Embryonic facial prominence (tissue), 1 donor: ENCODE measurements around the gene BSPH1.
"Not testable (repeated sequence)": the region's sequence is repeated elsewhere in the genome, so short reads cannot be mapped to it uniquely, and the experiment has no call there.

Experiments used
- DNase-seq: peaks from one replicate; pipeline ENCODE4 v3.0.0-alpha.2; 2016; ENCODE audit errors: extremely low spot score

BSPH1 gene, protein sequence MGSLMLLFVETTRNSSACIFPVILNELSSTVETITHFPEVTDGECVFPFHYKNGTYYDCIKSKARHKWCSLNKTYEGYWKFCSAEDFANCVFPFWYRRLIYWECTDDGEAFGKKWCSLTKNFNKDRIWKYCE

GRCh38 chr19:47992070-47992469 lies at the start of gene BSPH1:
Gene BSPH1, minus strand, starts transcription at chr19:47992170. Its CDS starts 89 bp downstream, at chr19:47992081.
- no peak for DNase-seq

DNA sequence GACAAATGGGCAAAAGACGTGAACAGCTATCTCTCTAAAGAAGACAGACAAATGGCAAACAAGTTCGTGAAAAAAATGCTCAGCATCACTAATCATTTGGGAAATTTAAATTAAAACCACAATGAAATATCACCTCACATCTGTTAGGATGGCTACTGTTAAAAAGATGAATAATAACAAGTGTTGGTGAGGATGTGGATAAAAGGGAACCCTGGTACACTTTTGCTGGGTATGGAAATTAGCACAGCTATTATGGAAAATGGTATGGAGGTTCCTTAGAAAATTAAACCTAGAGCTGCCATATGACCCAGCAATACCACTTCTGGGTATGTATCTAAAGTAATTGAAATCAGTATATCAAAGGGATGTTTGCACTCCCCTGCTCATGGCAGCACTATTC lies 44.8 kb upstream of the BSPH1 start:
- no peak for DNase-seq

DNA sequence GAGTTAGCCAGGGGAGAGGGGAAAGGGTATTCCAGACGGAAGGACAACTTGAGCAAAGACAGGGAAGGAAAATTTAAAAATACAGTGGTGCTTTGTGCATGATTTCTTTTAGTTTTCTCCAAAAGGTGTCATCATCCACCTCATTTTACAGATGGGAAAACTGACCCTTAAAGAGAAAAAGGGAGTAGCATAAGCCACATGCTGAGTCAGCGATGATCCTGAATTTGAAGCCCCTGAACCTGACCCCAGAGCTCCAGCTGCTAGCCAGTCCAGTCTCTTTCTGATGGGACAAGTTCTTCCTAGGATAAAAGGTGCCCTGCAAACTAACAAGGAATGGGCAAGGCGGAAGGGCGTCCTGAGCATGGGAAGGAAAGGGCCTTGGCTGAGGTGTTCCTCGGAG lies 41.6 kb upstream of the BSPH1 start:
- no peak for DNase-seq

- DNase-seq = no peak
These were observed 38.1 kb upstream of the BSPH1 start for GRCh38 chr19:48030073-48030472.

DNA sequence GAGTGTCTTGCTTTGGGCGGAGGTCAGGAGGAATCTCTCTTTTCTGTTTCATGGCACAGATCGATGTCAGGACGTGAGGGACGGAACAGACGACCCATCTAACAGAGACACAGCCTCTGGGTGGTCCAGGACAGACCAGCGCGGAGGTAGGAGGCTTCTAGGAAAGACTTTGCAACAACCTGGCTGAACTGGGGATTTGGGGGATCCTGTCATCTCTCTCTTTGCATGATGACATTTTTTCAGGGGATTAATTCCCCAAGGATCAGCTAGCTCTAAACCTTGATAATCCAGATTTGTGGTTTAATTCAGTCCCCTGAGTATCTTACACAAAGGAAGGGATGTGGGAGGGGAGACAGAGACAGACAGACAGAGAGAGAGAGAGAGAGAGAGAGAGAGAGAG lies 37.5 kb upstream of the BSPH1 start:
- no peak for DNase-seq

- no peak for DNase-seq
These were observed 33.5 kb upstream of the BSPH1 start for GRCh38 chr19:48025480-48025879.

DNA sequence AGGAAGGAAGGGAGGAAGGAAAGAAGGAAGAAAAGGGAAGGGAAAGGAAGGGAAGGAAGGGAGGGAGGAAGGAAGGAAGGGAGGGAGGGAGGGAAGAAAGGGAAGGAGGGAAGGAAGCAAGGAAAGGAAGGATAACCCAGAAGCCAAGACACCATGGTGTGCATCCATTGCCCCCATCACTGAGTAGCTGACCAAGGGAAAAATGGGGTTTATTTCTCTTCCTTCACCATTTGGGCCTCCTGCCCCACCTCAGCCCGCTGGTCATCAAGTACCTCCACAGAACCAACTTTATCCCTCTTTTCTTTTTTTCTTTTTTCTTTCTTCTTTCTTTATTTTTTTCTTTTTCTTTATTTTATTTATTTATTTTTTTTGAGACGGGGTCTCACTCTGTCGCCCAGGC lies 31.5 kb upstream of the BSPH1 start:
- no peak for DNase-seq

DNA sequence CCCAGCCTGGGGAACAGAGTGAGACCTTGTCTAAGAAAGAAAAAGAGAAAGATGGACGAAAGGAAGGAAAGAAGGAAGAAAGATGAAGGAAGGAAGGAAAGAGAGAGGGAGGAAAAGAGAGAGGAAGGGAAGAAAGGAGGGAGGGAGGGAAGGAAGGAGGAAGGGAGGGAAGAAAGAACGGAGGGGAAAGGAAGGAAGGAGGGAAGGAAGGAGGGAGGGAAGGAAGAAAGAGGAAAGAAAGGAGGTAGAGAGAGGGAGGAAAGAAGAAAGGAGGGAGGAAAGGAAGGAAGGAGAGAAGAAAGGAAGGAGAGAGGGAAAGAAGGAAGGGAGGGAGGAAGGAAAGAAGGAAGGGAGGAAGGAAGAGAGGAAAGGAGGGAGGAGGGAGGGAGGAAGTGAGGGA lies 31.0 kb upstream of the BSPH1 start:
- no peak for DNase-seq

DNA sequence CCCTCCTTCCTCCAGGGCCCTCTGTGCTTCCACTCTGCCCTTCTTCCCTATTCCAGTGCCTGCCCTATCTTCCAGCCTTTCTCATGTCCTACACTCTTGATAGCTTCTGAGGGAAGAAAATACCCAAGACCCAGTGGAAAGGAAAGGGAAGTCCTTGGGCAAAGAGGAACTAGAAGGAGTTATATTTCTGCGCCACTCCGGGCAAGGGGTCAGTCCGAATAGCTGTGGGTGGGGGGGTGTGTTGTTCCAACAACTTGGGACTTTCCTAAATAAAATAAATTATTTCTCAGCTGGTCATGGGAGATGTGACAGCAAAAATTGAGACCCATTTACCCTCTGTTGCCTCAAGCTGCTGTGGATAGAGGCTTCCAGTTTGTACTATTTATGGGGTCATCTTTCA lies 28.7 kb upstream of the BSPH1 start:
- no peak for DNase-seq

DNA sequence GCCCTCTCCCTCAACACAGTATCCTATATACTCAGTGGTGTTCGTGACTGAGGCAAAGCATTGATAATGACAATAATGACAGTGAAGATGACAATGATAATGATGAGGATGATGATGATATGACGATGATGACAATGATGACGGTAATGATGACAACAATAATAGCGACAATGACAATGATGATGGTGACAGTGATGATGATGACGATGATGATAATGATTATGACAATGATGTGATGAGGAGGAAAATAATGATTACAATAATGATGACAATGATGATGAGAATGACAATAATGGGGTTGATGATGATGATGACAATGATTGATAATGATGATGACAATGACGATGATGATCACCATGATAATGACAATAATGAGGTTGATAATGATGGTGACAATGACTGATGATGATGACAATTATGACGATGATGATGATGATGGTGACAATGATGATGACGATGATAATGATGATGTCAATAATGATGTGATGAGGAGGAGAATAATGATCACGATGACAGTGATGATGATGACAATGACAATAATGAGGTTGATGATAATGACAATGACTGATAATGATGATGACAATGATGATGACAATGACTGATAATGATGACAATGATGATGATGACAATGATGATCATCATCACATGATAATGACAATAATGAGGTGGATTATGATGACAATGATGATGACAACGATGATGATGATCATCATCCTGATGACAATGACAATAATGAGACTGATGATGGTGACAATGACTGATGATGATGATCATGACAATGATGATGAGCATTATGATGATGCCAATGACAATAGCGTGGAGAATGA lies 19.2 kb upstream of the BSPH1 start:
- no peak for DNase-seq

DNA sequence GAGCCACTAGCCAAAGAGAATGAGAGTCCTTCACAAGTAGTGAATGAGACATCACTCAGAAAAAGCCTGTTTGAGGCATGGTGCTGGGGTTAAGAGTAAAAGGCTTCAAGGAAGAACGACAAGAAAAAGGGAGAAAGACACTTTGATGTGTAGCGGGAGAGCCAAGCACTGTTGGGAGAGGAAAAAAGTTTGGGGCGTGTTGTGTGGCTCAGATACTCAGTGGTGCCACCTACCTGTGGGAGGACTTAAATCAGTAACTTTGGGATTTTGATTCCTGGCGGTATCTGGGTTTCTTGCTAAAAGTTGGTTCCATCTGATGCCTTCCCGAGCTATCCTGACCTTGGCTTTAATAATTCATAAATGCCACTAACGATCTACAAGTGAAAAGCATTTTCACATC lies 14.8 kb upstream of the BSPH1 start:
- DNase-seq = no peak

DNA sequence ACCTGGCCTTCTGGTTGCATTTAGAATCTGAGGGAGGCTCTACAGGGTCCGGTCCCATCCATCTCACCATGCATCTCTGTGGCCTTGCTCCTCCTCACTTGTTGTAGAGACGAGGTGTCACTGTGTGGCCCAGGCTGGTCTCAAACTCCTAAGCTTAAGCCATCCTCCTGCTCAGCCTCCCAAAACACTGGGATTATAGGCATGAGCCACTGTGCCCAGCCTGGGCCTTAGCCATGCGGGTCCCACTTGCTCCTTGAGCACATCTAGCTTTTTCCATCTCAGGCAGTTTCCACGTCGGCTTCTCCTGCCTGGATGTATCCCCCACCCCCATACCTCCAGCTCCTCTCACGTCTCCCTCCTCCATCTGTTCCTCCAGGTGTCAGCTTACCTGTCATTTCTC lies 12.3 kb upstream of the BSPH1 start:
- no peak for DNase-seq

DNA sequence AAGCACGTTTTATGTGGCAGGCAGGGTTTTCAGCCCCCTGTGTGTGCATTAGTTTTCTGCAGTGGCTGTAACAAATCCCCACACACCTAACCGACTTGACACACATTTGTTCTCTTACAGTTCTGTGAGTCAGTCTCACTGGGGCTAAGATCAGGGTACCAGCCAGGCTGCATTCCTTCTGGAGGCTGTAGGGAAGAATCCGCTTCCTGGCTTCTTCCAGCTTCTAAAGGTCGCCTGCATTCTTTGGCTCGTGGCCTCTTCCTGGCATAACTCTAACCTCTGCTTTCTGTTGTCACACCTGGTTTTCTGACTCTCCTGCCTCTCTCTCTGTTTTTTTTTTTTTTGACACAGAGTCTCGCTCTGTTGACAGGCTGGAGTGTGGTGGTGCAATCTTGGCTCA lies 8.9 kb upstream of the BSPH1 start:
- DNase-seq = no peak

- no peak for DNase-seq
These were observed 6.8 kb upstream of the BSPH1 start for GRCh38 chr19:47998800-47999199.

- no peak for DNase-seq
These were observed 4.3 kb upstream of the BSPH1 start for GRCh38 chr19:47996230-47996727.

- no peak for DNase-seq
These were observed 2.3 kb upstream of the BSPH1 start, which contains the start of gene ELSPBP1 for GRCh38 chr19:47994209-47994802. Gene ELSPBP1, plus strand, starts transcription at chr19:47994632. Its CDS starts 14,036 bp downstream, at chr19:48008668.

DNA sequence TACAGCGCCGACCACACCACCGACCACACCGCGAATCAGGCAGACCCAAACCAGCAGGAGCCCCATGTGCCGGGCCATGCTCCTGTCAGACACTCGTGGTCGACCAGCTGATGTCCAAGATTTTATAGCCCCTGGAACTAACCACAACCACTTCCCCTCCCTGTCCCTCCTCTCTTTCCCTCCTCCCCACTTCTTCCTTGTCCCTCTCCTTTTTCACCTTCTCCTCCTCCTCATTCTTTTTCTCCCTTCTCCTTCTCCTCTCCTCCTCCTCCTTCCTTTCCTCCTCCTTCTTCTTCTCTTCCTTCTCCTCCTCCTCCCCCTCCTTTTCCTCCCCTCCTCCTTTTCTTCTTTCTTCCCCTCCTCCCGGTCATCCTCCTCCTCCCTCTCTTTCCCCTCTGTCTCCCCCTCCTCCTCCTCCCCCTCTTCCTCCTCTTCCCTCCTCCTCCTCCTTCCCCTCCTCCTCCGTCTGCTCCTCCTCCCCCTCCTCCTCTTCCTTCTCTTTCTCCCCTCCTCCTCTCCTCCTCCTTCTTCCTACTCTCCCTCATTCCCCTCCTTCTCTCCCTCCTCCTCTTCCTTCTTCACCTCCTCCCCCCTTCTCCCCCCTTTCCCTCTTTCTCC lies 670 bp downstream of the BSPH1 start:
- DNase-seq = no peak

DNA sequence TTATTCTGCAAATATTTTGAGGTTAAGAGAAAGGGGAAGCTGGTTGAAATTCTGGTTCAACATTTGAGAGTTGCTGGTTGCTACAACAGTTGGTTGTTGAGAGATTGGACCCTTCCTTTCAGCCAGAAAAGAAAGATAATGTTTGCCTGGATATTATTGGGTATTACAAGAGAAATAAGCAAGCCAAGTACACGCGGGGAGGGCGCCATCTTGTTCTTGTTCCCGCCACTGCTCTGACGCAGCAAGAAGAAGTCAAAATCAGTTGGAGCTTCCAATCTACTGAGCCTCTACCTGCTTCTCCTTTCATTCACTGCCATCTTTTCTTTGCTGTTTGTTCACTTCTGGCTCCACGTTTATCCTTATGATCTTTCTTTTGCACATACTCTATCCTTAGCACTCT lies 18.4 kb downstream of the BSPH1 start:
- no peak for DNase-seq

DNA sequence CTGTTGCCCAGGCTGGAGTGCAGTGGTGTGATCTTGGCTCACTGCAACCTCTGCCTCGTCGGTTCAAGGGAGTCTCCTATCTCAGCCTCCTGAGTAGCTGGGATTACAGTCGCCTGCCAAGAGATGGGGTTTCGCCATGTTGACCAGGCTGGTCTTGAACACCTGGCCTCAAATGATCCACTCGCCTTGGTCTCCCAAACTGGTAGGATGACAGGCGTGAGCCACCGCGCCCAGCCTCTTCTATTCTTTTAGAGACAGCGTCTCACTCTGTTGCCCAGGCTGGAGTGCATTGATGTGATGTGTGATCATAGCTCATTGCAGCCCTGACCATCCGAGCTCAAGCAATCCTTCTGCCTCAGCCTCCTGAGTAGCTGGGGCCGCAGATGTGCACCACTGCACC lies 36.0 kb downstream of the BSPH1 start:
- not testable (repeated sequence) for DNase-seq

DNA sequence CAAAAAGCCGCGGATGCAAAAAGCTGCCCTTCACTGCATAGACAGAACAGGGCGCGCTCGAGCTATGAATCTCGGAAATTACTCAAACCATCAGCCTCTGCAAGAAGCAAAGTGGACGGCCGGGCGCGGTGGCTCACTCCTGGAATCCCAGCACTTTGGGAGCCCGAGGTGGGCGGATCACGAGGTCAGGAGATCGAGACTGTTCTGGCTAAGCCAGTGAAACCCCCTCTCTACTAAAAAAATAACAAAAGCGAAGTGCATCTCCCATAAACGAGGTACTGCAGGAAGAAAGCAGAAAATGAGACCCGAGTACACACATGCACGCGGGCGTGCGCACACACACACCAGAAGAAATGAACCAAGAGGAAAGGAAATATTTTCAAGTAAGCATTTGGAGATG lies 39.8 kb downstream of the BSPH1 start:
- not testable (repeated sequence) for DNase-seq

- DNase-seq = not testable (repeated sequence)
These were observed 42.0 kb downstream of the BSPH1 start for GRCh38 chr19:47949852-47950521.

- DNase-seq = not testable (repeated sequence)
These were observed 63.4 kb downstream of the BSPH1 start for GRCh38 chr19:47928581-47928980.
